Left forelimb (tissue), 1 donor: ENCODE data around the gene LMF1.

Source experiments
- DNase-seq: peaks from one replicate; pipeline ENCODE4 v3.0.0-alpha.2; 2018; ENCODE audit warnings: low spot score

Gene LMF1

DNA sequence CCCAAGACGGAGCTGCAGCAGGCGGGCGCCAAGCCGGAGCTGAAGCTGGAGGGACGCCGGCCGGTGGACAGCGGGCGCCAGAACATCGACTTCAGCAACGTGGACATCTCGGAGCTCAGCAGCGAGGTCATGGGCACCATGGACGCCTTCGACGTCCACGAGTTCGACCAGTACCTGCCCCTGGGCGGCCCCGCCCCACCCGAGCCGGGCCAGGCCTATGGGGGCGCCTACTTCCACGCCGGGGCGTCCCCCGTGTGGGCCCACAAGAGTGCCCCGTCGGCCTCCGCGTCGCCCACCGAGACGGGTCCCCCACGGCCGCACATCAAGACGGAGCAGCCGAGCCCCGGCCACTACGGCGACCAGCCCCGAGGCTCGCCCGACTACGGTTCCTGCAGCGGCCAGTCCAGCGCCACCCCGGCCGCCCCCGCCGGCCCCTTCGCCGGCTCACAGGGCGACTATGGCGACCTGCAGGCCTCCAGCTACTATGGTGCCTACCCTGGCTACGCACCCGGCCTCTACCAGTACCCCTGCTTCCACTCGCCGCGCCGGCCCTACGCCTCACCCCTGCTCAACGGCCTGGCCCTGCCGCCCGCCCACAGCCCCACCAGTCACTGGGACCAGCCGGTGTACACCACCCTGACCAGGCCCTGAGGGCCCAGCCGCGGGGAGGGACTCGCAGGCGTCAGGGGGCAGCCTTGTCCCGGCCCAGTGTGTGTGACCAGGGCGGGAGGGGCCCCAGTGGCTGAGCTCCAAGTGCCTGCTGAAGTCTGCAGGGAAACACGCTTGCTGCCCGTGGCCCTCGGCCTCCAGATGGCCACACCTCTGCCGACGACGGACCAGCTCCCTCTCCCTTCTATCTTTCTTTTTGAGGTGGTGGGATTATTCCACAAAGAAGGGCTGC, 14.2 kb upstream of the LMF1 start:
- no peak for DNase-seq

DNA sequence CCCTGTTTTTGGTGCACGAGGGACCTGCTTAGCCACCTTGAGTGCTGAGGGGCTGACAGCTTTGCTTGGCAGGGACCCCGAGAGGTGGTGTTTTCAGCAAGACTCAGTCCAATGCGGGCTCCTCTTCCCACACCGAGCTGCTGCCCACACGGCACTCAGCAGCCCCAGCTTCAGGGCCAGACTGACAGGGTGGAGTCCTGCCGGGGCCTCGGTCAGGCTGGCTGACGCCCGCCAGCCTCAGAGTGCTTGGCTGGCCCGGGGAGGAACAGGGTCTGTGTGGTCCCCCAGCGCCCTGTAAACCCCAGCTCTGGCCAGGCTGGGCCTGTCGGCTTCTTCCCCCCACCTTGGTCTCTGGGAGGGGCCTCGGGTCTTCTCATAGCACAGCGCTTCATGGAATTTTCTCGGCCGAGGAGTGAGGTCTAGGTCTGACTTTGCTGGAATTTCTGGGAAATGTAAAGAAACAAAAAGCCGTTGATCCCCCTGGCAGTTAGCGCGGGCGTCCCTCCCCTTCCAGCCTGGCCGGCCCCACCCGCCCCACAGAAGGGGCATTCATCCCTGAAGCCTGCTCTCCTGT, 13.4 kb upstream of the LMF1 start:
- no peak for DNase-seq

DNA sequence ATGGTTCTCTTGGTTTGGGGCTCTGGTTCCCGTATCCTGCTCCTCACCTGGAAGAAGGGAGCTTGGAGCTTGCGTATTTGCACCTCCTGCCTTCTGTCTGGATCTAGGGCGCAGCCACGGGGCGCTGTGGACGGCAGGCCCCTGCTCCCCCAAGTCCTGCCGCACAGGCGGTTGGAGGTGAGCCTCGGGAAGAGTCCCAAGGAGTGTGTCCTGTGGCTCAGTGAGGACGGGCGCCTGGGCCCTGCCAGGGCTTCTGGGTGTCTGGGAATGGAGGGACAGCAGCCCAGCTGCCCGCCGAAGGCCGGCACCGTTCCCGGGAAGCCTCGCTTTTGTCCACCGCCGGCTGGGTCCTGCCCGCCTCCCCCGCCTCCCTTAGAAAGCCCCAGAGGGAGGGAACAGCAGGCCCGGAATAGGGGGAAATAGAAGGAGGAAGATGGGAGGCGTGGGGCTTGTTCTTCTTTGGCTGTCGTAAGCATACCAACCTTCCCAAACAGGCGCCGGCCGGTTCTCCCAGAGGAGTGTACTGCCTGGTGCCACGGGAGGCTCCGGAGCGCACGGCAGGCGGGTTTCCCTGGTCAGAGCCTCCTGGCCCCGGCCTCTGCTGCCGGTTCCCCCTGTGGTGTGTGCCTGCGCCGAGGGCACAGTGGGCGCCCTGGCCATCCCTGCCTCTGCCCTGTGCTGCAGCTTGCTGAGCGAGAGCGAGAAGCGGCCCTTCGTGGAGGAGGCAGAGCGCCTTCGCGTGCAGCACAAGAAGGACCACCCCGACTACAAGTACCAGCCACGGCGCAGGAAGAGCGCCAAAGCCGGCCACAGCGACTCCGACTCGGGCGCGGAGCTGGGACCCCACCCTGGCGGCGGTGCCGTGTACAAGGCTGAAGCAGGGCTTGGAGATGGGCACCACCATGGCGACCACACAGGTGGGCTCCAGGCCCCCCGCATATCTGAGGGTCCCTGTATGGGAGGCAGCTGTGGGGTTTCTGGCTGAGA, 12.6 kb upstream of the LMF1 start:
- DNase-seq = no peak

- no peak for DNase-seq
Observed at GRCh38 chr16:982145-983043, 11.6 kb upstream of the LMF1 start.

DNA sequence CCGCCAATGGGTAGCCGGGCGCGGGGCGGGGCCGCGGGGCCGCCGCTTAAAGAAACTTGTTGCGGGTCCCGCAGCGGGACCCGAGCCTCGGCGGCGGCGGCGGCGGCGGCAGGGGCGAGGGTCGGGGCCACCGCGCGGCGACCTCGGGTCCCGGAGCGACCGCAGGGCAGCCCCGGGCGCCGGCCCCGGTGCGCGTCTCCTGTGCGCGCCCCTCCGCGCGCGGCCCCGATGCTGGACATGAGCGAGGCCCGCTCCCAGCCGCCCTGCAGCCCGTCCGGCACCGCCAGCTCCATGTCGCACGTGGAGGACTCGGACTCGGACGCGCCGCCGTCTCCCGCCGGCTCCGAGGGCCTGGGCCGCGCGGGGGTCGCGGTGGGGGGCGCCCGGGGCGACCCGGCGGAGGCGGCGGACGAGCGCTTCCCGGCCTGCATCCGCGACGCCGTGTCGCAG, 10.9 kb upstream of the LMF1 start, which contains the start of gene SOX8:
Gene SOX8 (plus strand): TSS at position 76 of the 450 bp plus-strand sequence. CDS start 153 bp downstream, at position 229.
- no peak for DNase-seq

GRCh38 chr16:980595-980854, 9.7 kb upstream of the LMF1 start:
- DNase-seq = no peak

DNA sequence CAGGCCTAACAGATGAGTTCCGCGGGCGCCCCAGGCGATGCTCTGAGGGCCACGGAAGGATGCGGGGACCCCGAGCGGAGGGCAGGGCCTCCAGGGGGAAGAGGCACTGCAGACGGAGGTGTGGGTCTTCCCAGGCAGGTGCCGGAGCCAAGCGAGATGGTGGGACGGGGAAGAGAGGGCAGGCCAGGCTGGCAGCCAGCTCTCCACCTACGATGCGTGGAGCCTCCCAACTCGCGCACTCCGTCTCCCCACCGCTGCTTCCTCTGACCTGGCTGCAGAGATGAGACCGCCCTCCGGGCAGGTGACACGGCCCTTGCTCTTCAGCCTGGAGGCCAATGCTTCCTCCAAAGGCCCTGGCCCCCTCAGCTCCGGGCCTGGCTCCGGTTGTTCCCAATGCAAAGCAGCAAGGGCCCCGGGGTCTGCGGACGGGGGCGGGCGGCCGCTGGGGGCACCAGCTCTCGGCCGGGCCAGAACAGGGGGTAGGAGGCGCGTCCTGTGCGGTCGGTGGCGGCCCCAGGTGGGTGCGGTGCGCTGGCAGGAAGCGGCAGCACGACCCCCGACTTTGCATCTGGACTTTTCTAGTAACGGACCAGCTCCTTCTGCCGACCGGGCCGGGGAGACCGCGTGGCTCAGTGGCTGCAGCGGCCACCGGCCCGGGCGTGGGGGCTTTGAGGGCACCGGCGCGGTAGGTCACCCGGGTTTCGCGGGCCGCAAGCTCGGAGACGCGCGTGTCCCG, 9.2 kb upstream of the LMF1 start:
- DNase-seq = no peak

GRCh38 chr16:979147-979546, 8.4 kb upstream of the LMF1 start:
- DNase-seq = no peak

DNA sequence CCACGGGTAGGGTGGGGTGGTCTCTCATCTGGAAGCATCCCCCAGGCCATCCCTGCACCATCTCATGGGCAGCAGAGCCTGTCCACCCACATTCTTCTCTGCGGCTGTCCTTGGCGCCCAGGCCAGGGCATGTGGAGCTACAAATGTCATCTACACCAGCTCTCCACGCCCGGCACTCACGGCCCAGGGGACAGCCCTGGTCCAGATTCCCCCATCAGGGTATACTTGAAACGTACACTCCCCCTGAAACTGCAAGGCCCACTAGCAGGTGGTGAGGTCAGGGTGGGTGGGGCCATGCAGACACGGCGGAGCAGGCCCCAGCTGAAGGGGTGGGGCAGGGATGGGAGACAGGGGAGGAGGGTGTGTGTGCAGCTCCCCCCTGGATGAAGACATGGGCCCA, 7.6 kb upstream of the LMF1 start:
- no peak for DNase-seq

GRCh38 chr16:977896-978295, 7.1 kb upstream of the LMF1 start:
- DNase-seq = no peak

- DNase-seq = no peak
Observed at GRCh38 chr16:977081-977701, 6.4 kb upstream of the LMF1 start.

DNA sequence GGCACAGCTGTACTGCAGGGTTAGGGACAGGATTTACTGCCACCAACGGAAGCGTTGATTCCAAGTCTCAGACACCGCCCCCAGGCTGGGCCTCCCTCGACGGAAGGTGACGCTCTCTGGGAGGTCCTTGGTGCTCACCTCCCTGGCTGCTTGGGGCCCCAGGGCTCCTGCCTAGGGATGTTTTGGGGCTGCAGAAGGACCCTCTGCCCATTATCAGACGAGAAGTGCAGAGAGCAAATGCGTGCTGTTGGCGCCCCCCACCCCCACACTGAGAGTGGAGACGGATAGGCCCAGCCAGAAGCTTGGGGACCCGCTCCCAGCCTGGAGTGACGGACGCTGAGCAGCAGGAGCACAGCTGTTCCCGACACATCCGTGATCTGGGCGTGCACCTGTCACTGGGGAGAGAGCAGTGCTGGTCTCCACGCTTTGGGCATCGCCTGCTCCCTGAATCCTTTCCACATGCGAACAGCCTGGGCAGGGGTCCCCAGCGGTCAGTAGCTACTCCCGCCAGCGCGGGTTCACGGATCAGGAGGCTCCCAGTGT, 5.7 kb upstream of the LMF1 start:
- no peak for DNase-seq

GRCh38 chr16:975291-975690, 4.5 kb upstream of the LMF1 start:
- no peak for DNase-seq

DNA sequence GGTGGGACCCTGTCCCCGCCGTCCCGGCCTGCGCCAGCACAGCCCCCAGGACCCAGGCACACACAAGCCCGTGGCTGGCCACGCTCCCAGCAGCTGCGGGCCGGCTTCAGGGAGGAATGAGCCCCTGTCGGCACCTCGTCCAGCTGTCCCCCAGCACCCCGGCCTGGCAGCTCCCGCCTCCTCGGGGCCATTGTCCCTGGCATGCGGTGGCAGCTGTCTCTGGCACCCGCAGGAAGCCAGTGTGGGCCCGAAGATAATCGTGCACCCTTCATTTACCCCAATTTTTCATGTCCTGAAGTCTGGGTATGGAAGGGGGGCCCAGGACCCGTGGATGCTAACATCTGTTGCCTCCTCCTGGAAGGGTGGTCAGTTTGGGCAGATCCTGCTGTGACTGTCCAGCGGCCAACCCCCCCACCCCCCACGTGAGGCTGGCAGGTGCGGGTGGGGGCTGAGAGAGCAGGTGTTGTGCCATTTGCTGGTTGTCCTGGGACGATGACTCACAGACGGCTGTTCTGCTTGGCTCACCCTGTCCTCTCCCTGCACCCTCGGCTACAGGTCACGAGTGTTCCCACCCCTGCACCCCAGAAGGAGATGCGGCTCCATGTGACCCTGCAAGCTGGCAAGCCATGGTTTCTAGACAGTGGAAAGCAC, 4.0 kb upstream of the LMF1 start:
- no peak for DNase-seq

- DNase-seq = no peak
Observed at GRCh38 chr16:974001-974601, 3.3 kb upstream of the LMF1 start.

DNA sequence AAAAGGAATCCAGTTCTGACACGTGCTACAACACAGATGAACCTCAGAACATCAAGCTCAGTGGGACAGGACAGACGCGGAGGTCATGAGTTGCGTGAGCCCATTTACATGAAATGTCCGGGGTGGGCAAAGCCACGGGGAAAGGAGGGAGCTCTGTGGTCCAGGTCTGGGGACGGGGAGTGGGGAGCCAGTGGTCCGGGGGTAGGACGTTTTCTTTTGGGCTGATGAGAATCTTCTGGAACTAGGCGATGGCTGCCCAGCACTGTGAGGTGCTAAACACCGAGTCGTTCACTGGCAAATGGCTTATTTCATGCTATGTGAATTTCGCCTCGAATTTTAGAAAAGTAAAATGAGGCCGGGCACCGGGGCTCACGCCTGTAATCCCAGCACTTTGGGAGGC, 2.6 kb upstream of the LMF1 start:
- no peak for DNase-seq

DNA sequence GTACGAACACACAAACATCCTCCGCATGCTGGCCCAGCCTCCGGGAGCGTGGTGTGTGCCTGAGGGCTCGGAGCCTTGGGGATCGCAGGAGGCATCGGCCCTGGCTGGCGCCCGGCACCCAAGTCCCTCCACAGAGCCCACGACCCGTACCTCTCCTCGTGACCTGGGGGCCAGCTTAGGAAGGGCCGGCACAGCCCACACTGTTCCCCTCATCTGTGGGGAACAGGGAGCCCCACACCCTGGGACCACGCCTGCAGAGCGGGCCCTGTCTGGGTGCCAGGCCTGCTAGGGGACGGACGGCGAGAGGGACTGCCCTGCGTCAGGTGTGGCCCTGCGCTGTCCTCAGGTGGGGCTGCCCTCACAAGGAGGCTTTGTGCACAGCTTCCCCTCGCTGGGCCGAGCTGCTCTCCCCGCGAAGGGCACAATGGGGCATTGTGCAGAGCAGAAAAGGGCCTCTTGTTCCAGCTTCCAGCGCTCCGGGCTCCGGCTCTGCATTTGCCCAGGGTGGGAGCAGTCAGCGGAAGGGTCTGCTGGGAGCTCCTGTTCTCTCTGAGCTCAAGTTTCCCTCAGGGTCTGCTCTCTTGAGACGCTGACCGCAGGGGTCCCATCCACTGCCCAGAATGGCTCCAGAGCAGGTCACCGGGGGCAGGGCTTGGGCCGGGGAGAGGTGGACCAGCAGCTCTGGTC, 1.7 kb upstream of the LMF1 start:
- DNase-seq = no peak

GRCh38 chr16:971981-972315, 1.2 kb upstream of the LMF1 start:
- DNase-seq = no peak

DNA sequence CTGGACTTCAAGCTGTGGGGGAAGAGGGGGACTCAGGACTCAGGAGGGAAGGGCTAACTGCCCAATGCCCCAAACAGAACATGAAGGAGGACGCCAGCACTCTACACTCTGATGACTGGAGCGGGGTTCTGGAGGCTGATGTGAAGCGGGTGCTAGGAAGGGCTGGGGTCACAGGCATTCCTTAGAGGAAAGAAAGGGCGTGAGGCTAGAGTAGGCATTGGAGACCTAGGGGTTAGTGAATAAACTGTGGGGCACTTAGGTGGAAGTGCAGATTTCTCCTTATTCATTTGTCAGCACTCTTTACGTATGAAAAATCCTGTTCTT, 760 bp upstream of the LMF1 start:
- DNase-seq = no peak
